Esophagus muscularis mucosa (tissue), 4 donors: ENCODE results near the gene SLAMF9. TPM values are rescaled to one million over a fixed set of nuclear protein-coding genes. Genes with fewer than 3 reads are reported as not detected.
A peak's percentile ranks its signal among the peaks of the same experiment; 100 is the strongest.

ENCODE experiments used
- DNase-seq: peaks from one replicate; pipeline ENCODE4 v3.0.0-alpha.2; 2017; ENCODE audit errors: extremely low spot score
- H3K27ac ChIP-seq, 4 donors: fragments of 200-600 bp; sonication (generic); replicated peaks in 1 of 4; 1 replicate in 3 of 4; 2 replicates in 1 of 4; pipeline ENCODE4 v1.5.1; 2016 to 2019; ENCODE audit warnings: mild to moderate bottlenecking in 1 of 4
- H3K27me3 ChIP-seq, 4 donors: fragments of 200-600 bp; sonication (generic); one replicate each; pipeline versions ENCODE4 v1.5.1 to v1.6.0; 2016 to 2019
- H3K36me3 ChIP-seq, 4 donors: fragments of 200-600 bp; sonication (generic); one replicate each; pipeline ENCODE4 v1.5.1; 2016 to 2019
- H3K4me1 ChIP-seq, 4 donors: fragments of 200-600 bp; sonication (generic); one replicate each; pipeline ENCODE4 v1.5.1; 2016 to 2019
- H3K4me3 ChIP-seq, 4 donors: fragments of 200-600 bp; sonication (generic); 1 replicate in 2 of 4; 2 replicates in 2 of 4; pipeline ENCODE4 v1.5.1; 2016 to 2019; ENCODE audit warnings: mild to moderate bottlenecking in 4 of 4, moderate library complexity in 1 of 4
- H3K9me3 ChIP-seq, 4 donors: fragments of 200-600 bp; sonication (generic); 1 replicate in 3 of 4; 2 replicates in 1 of 4; pipeline ENCODE4 v1.5.1; 2016 to 2019
- CTCF ChIP-seq, 3 experiments: fragments of 200-600 bp in 2 of 3; fragments of 450-650 bp in 1 of 3; sonication (generic) in 2 of 3; IDR thresholded peaks; one replicate each; pipeline ENCODE4 v1.5.1; 2017 to 2019; ENCODE audit warnings: antibody characterized with exemption in 3 of 3, mild to moderate bottlenecking in 2 of 3, moderate library complexity in 1 of 3
- EP300 ChIP-seq: sonication (generic); formaldehyde crosslinking; IDR thresholded peaks from one replicate; pipeline ENCODE4 v1.6.1; 2017; ENCODE audit warnings: antibody characterized with exemption
- POLR2A ChIP-seq: fragments of 450-650 bp; IDR thresholded peaks from one replicate; pipeline ENCODE4 v1.6.1; 2017; ENCODE audit warnings: antibody characterized with exemption, moderate library complexity, mild to moderate bottlenecking, low read depth
- POLR2AphosphoS5 ChIP-seq, 2 donors: sonication (generic); formaldehyde crosslinking; IDR thresholded peaks; one replicate each; pipeline ENCODE4 v1.6.1; 2017; ENCODE audit warnings: antibody characterized with exemption in 2 of 2
- WGBS: methylation state at CpG from one replicate; pipeline ENCODE4 v1.1.5; 2018; 5-methylcytosine and 5-hydroxymethylcytosine counted together
- intact Hi-C: fragments of 100-400 bp; cut with DNase I; formaldehyde crosslinking; loops from one replicate; pipeline ENCODE4 v1.15.1; 2023
- total RNA-seq, 4 donors: library from RNA; depleted of rRNA; stranded (reverse); fragments of >200 nt; gene quantifications; one replicate each; pipeline versions ENCODE4 v1.1.0 to v1.2.1, GENCODE V29; 2016

The SLAMF9 gene
- total RNA-seq, 4 donors from 2014 or later, result not detected

GRCh38 chr1:159974350-159974965, 20.4 kb upstream of the SLAMF9 start:
- TF ChIP-seq EP300 (no peak), POLR2AphosphoS5 (IDR thresholded peaks at IDR 0.05) (no peak), CTCF (IDR thresholded peaks at IDR 0.05) (no peak), POLR2A (no peak)
- H3K27me3 ChIP-seq, result peaks cover 0 to 12% (median 0%) of the 10 kb centered on the region in 4 donors
- peak; percentile 89 for DNase-seq
- H3K9me3 ChIP-seq, result no peaks in the 10 kb centered on the region
- no peak overlapping the region for H3K4me3 ChIP-seq
- H3K36me3 ChIP-seq, result no peaks in the 10 kb centered on the region
- intact Hi-C loops, result no loop called here
- H3K4me1 ChIP-seq, result peaks cover 0 to 7% (median 2%) of the 10 kb centered on the region in 4 donors
- H3K27ac ChIP-seq, result no peak overlapping the region
- WGBS, result 87% methylated on average over 6 of the region's 7 CpGs

GRCh38 chr1:159973350-159973940, 19.4 kb upstream of the SLAMF9 start:
- peaks cover 0 to 12% (median 0%) of the 10 kb centered on the region in 4 donors for H3K27me3 ChIP-seq
- TF ChIP-seq CTCF (IDR thresholded peaks at IDR 0.05), result no peak
- no peak for TF ChIP-seq POLR2A
- no peak for TF ChIP-seq POLR2AphosphoS5 (IDR thresholded peaks at IDR 0.05)
- TF ChIP-seq EP300, result no peak
- intact Hi-C loops, result no loop called here
- DNase-seq, result no peak
- H3K9me3 ChIP-seq, result no peaks in the 10 kb centered on the region
- H3K4me3 ChIP-seq, result no peak overlapping the region
- H3K4me1 ChIP-seq, result no peaks in the 10 kb centered on the region
- 93% methylated on average over 3 of the region's 6 CpGs for WGBS
- H3K36me3 ChIP-seq, result no peaks in the 10 kb centered on the region
- no peak overlapping the region for H3K27ac ChIP-seq

- H3K27me3 ChIP-seq, result peaks cover 0 to 12% (median 0%) of the 10 kb centered on the region in 4 donors
- TF ChIP-seq CTCF (IDR thresholded peaks at IDR 0.05), result no peak
- intact Hi-C loops, result no loop called here
- H3K4me1 ChIP-seq, result no peaks in the 10 kb centered on the region
- H3K36me3 ChIP-seq, result no peaks in the 10 kb centered on the region
- no peaks in the 10 kb centered on the region for H3K9me3 ChIP-seq
- DNase-seq, result no peak
- H3K27ac ChIP-seq, result no peak overlapping the region
- WGBS, result 90% methylated on average over 1 of the region's 8 CpGs
- H3K4me3 ChIP-seq, result no peak overlapping the region
Observed at GRCh38 chr1:159972443-159973205, 18.6 kb upstream of the SLAMF9 start.

DNA sequence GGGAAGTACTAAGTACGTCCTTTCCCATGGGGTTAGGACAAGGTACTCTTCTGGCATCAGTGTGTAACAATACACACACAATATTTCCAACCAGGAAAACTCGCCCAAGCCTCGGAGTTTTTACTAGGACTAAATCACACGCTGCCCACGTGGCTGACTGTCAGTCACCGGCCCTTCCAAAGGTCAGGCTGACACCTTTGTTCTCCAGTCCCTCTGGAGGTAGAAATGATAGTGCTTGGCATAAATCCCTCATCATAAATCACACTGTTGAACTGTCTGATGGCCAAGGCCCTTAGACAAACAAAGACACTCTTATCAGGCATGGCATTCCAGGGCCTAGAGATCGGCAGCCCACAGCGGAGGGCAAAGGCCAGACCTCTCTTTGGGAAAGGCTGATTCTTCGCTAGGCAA, 16.9 kb upstream of the SLAMF9 start:
- Histone ChIP-seq H3K36me3 (no peaks in the 10 kb centered on the region), H3K9me3 (no peaks in the 10 kb centered on the region), H3K4me3 (no peak overlapping the region), H3K4me1 (no peaks in the 10 kb centered on the region), H3K27me3 (peaks cover 0 to 12% (median 0%) of the 10 kb centered on the region in 4 donors), H3K27ac (no peak overlapping the region)
- 74% methylated on average over 9 of the region's 9 CpGs for WGBS
- DNase-seq, result no peak
- TF ChIP-seq POLR2AphosphoS5 (IDR thresholded peaks at IDR 0.05) (no peak), POLR2A (no peak), CTCF (IDR thresholded peaks at IDR 0.05) (no peak), EP300 (no peak)
- intact Hi-C loops, result no loop called here
